ENCODE measurements around the gene ADO.
"Not testable (repeated sequence)": the region's sequence is repeated elsewhere in the genome, so short reads cannot be mapped to it uniquely, and the experiment has no call there.

The ADO gene

DNA sequence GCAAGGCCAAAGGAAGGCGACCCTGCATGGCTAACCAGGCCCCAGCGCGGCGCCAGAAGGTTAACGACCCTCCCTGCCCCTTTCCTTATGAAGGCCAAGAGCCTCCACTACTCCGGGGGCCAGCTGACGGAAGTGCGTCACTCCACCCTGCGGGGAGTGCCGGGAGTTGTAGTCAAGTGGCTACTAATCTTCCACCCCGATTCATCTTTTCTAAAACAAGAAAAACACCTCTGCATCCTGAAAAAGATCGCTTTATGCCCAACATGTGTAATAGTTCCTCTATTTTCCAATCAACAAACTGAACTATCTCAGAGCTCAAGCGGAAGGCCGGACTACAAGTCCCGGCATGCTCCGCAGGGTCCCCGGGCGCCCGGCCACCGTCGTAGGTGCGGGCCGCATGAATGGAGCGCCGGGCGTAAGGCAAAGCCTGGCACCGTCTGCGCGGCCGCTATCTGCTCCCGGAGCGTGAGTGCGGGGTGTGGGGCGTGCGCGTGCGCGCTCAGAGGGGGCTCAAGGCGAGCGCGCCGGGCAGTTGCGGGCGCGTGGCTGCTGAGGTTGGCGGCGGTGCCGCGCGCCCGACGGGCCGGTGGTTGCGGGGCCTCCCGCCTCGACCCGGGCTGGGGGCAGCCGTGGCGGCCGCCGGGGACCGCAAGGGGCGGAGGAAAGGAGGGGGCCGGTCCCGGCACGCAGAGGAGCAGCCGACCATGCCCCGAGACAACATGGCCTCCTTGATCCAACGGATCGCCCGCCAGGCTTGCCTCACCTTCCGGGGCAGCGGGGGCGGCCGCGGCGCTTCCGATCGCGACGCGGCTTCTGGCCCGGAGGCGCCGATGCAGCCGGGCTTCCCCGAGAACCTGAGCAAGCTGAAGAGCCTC lies at the start of gene ADO:
ADO (plus strand) TSS at position 365 of the 875 bp plus-strand sequence; CDS start at position 705, 340 bp downstream.
- no peak for FAIRE-seq

GRCh38 chr10:62754963-62755362 lies 49.6 kb upstream of the ADO start:
- no peak for FAIRE-seq

GRCh38 chr10:62755662-62756653 lies 48.6 kb upstream of the ADO start:
- FAIRE-seq: no peak

- no peak for FAIRE-seq
Observed at GRCh38 chr10:62759599-62760175, 44.8 kb upstream of the ADO start.

- no peak for FAIRE-seq
Observed at GRCh38 chr10:62760401-62760800, 44.1 kb upstream of the ADO start.

DNA sequence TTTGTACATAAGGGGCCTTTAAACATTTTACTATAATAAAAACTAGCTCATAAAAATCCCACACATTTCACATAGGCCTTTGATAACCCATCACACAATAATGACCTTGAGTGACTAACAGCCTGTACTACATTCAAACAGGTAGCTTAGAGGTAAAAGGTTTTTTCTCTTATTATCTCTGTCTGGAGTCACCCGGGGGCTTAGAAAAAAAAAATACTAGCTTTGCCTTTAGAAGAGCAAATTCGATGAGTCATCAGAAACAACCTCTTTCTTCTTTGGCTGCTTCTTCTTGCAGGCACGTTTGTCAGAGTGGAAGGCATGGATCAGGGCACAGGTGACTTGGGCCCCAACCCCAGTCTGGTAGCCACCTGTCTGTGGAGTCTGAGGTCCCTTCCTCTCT lies 43.4 kb upstream of the ADO start:
- FAIRE-seq: no peak

DNA sequence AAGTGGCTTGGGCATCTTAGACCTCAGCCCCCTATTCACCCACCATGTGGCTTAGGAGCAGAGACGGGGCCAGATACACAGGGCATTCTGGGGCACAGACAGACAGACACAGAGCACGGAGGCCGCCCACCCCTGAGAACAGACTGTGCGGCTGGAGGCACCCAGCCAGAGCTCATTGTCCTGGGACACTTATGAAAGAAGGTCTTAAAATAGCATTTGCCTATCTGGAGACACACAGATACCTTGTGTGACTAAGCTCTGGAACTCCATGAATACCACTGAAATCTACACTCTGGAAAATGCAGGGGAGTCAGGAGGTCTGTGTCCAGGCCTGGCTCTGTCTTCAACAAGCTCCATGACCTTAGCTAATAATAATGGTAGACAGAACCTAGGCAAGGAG lies 41.4 kb upstream of the ADO start:
- no peak for FAIRE-seq

DNA sequence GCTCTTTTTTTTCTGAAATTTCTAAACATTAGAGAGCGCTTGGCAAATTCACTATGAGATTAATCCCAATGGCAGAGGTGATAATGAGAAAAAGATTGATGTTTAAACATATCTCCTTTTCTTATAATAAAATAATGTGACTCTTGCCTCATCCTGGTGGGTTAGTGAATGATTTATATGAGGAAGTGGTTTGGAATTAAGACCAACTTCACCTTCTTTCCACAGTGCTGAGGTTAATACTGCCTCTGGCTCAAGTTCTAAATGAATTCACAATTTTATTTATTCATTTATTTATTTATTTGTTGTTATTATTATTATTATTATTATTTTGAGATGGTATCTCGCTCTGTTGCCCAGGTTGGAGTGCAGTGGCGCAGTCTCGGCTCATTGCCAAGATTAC lies 40.5 kb upstream of the ADO start:
- FAIRE-seq: no peak

DNA sequence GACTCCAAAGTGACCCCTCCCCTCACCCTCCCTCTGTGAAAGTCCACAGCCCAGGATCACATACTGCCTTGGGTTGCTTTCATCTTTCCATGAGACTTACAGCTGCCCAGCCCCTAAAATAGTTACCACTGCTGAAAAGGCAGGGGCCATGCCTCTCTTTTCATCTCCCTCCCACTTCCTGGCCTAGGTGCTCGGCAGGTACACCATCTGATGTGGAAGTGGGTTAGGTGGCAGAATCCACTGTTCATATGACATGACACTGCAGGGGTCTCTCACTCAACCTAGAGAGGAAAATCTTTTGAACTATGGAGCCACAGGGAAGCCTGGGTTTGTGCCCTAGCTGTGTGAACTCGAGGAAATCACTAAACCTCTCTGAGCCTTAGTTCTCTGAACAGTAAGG lies 38.8 kb upstream of the ADO start:
- no peak for FAIRE-seq

GRCh38 chr10:62766386-62766785 lies 38.1 kb upstream of the ADO start:
- no peak for FAIRE-seq

DNA sequence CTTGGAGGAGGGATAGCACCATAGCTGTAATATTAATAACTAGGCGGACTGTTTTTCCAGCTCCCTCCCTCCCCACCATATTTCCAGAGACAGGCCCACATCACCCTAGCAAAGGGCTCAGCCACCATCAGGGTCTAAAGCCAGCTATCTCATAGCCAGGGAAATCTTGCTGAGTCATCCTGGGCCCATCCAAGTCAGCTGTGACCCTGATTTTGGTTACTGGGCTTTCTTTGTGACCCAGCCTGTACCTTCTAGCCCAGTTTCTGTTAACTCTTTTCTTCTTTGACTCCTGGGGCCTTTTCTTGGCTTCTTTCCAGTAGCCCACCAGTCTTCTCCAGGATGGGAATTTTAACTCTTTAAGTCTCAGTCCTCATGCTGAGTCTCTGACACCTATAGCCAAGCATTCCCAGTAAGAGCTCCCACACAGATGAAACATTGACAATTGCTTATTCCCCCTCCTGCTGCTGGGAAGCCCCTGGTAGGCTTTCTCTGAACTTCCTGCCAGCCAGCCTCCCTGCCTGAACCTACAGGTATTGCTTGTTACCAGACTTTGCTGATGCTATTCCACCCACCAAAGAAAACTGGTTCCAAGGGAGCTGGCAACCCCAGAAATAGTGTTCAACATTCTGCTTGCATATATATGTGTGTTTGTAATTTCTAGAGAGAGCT lies 34.8 kb upstream of the ADO start:
- FAIRE-seq: no peak

- no peak for FAIRE-seq
Observed at GRCh38 chr10:62772186-62772974, 32.1 kb upstream of the ADO start.

DNA sequence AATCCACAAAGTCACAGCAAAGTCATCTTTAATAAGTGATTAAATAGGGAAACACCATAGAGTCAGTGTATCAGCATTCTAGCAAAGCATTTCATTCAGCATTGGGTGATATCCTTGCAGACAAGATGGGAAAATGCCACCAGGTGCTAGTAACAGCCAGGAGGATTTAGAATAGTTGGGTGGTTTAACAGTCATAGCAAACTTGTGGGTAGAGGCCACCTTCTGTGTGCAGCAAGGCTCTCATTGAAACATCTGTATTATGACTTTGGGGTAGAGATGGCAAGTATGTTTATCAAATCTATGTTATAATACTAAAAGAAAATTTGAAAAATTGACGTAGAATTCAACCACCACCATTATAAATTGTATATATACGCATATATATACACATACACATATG lies 26.4 kb upstream of the ADO start:
- FAIRE-seq: no peak

GRCh38 chr10:62779487-62780248 lies 24.9 kb upstream of the ADO start:
- FAIRE-seq: no peak

- FAIRE-seq: not testable (repeated sequence)
Observed at GRCh38 chr10:62784537-62784936, 20.0 kb upstream of the ADO start.

- FAIRE-seq: not testable (repeated sequence)
Observed at GRCh38 chr10:62788285-62788684, 16.2 kb upstream of the ADO start.

GRCh38 chr10:62788861-62789467 lies 15.6 kb upstream of the ADO start:
- no peak for FAIRE-seq

- no peak for FAIRE-seq
Observed at GRCh38 chr10:62790019-62790555, 14.4 kb upstream of the ADO start.

GRCh38 chr10:62790571-62790970 lies 13.9 kb upstream of the ADO start:
- FAIRE-seq: no peak

DNA sequence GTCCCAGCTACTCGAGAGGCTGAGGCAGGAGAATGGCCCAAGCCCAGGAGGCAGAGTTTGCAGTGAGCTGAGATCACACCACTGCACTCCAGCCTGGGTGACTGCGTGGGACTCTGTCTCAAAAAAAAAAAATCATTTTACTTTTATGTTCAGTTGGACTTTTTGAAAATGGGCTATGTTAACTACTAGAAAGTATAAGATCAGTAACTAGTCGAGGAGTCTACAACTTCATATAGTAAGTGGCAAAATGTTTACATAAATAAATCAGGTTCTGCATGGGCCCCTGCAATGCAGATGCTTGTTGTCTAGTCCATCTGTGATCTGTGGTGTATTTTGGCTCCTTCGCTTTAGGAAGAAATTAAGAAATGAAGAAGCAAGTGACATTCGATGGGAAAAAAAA lies 12.3 kb upstream of the ADO start:
- no peak for FAIRE-seq
